NCI-H526 (cell line): ENCODE data around the gene IL4I1.

Source experiments
- DNase-seq, 2 experiments: peaks; one replicate each; lab custom pipeline; 2025; lab: John Stamatoyannopoulos, UW

The IL4I1 gene

GRCh38 chr19:49924004-49924880 is 27.6 kb upstream of the IL4I1 start:
- DNase-seq, result peak in 1 of 2 experiments; percentile 24

GRCh38 chr19:49923055-49924003 is 26.6 kb upstream of the IL4I1 start:
- no peak for DNase-seq

GRCh38 chr19:49921871-49922795 is 25.4 kb upstream of the IL4I1 start:
- no peak for DNase-seq

DNA sequence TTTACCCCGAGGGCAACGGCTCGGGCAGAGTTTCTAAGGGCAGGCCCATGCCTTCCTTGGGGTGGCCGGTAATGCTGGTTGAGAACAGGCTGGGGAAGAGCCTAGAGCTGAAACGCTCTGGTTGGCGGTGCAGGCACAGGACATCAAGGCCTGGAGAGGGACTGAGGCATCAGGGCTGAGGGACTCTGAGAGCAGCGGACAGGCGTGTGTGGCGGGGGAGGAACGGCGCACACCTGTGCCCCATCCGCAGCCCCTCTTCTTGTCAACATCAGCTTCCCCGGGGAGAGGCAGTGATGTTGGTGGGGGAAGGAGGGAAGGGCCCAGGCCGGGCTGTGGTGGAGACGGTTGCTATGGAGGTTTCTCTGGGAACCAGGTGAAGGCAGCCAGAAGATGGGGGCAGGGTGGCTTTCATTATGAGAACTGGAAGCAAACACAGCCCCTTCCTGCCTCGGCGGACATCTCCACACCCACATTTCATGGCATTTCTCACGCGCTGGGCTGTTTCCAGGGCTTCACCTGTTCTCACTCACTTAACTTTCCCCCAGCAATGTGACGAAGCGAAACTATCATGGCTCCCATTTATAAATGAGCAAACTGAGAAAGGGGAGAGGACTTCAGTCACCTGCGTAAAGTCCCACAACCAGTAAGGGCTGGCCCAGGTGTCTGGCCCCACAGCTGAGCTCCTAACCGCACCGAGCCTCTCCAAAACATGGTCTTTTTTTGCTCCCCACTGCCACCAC is 24.1 kb upstream of the IL4I1 start:
- DNase-seq, result peak; percentile 32 to 55

GRCh38 chr19:49918089-49918488 is 21.4 kb upstream of the IL4I1 start:
- no peak for DNase-seq

GRCh38 chr19:49916839-49917733 is 20.4 kb upstream of the IL4I1 start:
- no peak for DNase-seq

DNA sequence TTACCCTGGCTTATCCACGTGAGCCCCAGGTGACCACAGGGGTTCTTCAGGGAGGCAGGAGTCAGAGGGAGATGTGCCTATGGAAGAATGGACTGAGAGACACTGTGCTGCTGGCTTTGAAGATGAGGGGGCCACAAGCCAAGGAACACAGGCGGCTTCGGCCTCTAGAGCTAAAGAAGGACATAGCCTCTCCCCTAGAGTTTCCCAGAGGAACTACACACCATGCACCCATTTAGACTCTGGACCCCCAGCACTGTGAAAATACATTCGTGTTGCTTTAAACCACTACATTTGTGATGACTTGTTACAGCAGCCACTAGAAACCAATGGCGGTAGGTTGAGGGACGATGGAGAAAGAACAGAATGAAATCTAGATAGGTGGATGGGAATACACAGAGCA is 18.6 kb upstream of the IL4I1 start:
- no peak for DNase-seq

- no peak for DNase-seq
These were observed 17.0 kb upstream of the IL4I1 start for GRCh38 chr19:49913720-49914119.

DNA sequence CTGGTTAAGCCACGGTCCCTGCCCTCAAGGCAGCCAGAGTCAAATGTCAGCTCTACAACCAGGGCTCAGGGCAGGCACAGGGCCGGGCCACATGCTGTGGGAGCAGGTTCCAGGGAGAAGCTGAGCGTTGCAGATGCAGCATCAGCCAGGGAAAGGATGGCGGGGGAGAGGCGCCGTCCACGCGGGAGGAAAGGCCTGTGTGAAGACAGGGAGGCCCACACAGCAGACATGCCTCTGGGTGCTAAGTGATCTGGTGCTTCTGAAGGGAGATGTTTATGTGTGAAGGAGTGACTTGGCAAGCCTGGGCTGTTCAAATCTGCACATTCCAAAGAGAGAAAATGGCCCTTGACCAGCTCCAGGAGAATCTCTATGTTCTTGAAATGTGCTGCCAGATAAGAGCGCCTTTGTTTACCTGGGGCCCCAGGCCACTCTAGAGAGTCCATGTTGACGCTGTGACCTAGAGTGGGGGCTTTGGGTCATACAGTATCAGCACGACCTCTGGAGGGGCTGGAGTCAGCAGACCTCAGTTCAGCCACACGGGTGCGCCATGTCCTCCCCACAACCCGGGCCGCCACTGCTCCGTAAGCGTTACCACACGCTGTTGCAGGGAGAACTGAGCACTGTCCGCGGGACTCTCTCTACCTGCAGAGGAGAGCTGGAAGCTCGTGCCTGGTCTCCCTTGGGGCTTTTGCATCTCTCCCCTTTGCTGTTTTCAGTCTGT is 16.4 kb upstream of the IL4I1 start:
- DNase-seq, result no peak

GRCh38 chr19:49911381-49912145 is 14.9 kb upstream of the IL4I1 start:
- DNase-seq, result no peak

DNA sequence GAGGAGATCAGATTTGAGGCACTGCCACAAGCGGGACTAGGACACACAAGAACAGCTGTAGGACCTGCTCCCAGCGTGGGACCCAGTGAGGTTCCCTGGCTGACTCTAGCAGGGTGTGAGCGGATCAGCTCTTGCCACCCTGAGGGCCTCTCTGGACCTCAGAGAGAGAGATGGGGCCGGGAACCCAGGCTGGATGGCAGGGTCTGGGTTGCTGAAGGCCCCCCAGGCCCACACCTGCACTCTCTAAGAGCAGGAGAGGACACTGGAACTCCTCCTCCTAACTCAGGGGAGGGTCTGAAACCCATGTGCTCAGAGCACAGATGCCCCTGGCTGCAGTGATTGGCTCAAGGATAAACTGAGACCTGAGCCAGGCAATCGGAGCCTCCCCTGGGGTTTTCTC is 13.5 kb upstream of the IL4I1 start:
- DNase-seq, result no peak

GRCh38 chr19:49908480-49909420 is 12.1 kb upstream of the IL4I1 start:
- DNase-seq, result no peak

- no peak for DNase-seq
These were observed 11.2 kb upstream of the IL4I1 start for GRCh38 chr19:49907745-49908446.

GRCh38 chr19:49906879-49907564 is 10.3 kb upstream of the IL4I1 start:
- DNase-seq, result no peak

- DNase-seq, result no peak
These were observed 7.4 kb upstream of the IL4I1 start for GRCh38 chr19:49904136-49904535.
